HG02763 (cell line): ENCODE measurements around the gene SIVA1.
A peak's percentile ranks its signal among the peaks of the same experiment; 100 is the strongest.
"Not testable (repeated sequence)": the region's sequence is repeated elsewhere in the genome, so short reads cannot be mapped to it uniquely, and the experiment has no call there.

Source experiments
- ATAC-seq: cut with Tn5 transposase; IDR thresholded peaks from one replicate; pipeline ENCODE4 v1.9.1; 2021; ENCODE audit warnings: mild to moderate bottlenecking, moderate library complexity; ENCODE audit not compliant: unreplicated experiment

Gene SIVA1

DNA sequence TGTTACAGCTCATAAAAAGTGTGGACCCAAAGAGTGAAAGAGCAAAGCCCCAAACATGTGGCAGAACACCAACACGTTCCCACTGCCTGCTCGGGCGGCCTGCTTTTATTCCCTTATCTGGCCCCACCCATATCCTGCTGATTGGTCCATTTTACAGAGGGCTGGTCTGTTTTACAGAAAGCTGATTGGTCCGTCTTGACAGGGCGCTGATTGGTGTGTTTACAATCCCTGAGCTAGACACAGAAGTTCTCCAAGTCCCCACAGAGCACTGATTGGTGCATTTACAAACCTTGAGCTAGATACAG is 2.2 kb upstream of the SIVA1 start:
- ATAC-seq = not testable (repeated sequence)

DNA sequence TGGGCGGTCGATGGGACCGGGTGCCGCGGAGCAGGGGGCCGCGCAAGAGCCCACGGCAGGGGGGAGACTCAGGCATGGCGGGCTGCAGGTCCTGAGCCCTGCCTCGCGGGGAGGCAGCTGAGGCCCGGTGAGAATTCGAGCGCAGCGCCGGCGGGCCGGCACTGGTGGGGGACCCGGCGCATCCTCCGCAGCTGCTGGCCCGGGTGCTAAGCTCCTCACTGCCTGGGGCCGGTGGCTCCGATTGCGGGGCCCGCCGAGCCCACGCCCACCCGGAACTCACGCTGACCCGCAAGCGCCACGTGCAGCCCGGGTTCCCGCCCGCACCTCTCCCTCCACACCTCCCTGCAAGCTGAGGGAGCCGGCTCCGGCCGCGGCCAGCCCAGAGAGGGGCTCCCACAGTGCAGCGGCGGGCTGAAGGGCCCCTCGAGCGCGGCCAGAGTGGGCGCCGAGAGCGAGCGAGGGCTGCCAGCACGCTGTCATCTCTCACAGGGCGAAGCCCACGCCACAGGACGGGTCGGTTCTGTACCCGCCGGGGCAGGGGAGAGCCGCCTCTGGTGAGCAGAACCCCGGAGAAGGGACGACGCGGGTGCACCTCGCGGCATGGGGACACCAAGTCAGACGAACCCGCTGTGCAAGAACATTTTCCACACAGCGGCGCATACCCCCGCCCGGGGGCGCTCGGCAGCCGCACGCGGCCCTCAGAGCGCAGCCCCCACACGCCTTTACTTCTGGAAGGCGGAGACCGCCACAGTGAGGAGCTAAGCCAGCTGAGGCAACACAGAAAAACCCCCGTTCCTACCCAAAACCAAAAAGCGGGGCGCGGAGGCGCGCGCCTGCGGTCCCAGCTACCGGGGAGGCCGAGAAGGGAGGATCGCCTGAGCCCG is 1.2 kb upstream of the SIVA1 start:
- ATAC-seq = no peak

- no peak for ATAC-seq
These were observed 568 bp upstream of the SIVA1 start for GRCh38 chr14:104752423-104752734.

GRCh38 chr14:104753528-104754212 is 723 bp downstream of the SIVA1 start:
- no peak for ATAC-seq

DNA sequence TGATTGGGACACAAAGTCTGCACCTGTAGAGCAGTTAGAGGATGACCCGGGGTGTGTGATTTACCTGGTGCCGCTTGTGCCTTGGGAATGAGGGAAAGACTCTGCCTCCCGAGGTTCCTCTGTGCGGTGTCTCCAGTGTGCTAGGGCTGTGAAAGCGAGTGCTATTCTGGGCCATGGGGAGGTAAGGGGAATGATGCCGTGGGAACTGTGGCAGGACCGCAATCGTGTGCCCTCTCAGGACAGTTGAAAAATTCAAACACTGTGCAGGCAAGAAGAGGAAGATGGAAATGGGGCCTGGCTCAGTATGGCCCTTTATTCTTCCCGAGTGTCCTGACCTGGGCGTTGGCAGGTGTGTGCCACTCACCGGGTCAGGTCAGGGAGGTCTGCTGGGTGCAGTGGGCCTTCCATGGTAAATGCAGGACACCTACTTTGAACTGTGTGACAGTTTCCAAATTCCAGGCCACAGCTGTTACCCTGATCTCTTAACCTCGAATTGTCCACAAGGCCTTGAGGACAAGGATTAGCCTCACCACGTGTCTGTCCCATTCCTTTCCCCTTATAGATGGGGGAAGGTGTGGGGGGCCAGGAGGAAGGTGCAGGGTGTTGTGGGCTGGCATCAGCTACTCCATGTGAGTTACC is 1.4 kb downstream of the SIVA1 start:
- ATAC-seq = no peak

DNA sequence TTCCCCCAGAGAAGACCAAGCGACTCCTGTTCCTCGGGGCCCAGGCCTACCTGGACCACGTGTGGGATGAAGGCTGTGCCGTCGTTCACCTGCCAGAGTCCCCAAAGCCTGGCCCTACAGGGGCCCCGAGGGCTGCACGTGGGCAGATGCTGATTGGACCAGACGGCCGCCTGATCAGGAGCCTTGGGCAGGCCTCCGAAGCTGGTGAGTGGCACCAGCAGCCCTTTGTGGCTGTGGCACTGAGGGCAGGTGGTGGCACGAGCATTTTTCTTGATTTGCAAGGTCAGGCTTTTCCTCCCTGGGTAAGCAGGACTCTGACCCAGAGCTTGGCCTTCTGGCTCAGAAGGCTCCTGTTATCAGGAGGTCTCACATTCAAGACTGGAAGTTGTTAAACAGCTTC is 2.7 kb downstream of the SIVA1 start:
- ATAC-seq = no peak

GRCh38 chr14:104756477-104757237 is 3.7 kb downstream of the SIVA1 start:
- ATAC-seq = no peak

DNA sequence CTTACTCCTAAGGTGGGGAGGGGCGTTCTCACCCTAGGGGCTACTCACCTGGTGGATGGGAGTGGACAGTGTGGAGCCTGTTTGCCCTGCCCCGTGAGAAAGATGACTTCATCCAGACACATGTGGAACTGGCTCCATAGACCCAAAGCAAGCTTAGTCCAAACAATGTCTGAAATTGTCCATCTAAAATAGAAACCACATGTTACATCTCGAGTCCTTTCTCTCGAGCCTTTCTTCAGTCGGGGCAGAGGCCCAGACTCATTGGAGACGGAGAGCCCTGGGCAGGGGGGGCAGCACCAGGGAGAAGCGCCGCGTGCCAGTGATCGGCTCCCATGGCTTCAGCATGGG is 4.3 kb downstream of the SIVA1 start:
- no peak for ATAC-seq

- no peak for ATAC-seq
These were observed 4.9 kb downstream of the SIVA1 start for GRCh38 chr14:104757681-104758392.

DNA sequence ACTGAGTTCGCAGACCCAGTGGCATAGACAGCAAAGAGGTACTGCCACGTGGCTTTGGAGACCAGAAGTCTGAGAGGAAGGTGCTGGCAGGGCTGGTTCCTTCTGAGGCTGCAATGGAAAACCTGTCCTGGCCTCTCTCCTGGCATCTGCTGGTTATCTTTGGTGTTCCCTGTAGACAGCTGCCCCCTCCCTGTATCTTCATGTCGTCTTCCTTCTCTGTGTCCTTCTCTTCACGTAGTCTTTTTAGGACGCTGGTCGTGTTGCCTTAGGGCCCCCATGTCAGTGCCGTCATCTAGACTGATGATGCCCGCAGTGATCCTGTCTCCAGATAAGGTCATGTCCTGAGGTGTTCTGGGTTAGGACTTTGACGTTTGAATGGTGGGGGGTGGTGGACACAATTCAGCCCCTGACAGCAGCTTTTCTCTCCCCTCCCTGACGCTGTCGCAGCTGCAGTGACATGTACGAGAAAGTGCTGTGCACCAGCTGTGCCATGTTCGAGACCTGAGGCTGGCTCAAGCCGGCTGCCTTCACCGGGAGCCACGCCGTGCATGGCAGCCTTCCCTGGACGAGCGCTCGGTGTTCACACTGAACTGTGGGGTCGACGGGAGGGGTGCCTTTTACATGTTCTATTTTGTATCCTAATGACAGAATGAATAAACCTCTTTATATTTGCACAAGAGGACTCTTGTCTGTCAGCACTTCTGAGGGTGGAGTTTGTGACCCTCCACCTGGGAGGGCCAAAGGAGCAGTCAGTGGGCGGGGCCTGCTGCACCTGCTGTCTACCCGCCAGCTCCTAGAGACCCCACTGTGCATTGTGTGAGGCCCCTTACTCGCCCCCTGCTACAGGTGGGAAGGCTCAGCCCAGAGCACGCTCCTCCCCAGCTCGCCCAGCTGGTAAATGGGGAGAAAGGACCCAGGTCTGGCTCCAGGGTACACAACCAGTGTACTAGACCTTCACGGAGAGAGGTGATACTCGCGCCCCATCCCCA is 6.3 kb downstream of the SIVA1 start:
- no peak for ATAC-seq

DNA sequence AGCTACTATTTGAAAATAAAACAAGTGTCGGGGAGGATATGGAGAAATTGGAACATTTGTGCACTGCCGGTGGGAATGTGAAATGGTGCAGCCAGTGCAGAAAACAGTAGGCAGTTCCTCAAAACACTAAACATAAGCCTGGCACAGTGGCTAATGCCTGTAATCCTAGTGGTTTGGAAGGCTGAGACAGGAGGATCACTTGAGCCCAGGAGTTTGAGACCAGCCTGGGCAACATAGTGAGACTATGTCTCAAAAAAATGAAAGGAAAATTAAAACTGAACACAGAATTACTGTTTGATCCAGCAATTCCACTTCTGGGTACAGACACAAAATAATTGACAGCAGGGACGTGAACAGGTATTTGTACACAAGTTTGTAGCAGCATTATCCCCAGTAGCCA is 12.6 kb downstream of the SIVA1 start:
- no peak for ATAC-seq

- no peak for ATAC-seq
These were observed 13.4 kb downstream of the SIVA1 start for GRCh38 chr14:104766256-104766862.

GRCh38 chr14:104766863-104767633 is 14.1 kb downstream of the SIVA1 start:
- no peak for ATAC-seq

- ATAC-seq = no peak
These were observed 14.6 kb downstream of the SIVA1 start for GRCh38 chr14:104767634-104767918.

DNA sequence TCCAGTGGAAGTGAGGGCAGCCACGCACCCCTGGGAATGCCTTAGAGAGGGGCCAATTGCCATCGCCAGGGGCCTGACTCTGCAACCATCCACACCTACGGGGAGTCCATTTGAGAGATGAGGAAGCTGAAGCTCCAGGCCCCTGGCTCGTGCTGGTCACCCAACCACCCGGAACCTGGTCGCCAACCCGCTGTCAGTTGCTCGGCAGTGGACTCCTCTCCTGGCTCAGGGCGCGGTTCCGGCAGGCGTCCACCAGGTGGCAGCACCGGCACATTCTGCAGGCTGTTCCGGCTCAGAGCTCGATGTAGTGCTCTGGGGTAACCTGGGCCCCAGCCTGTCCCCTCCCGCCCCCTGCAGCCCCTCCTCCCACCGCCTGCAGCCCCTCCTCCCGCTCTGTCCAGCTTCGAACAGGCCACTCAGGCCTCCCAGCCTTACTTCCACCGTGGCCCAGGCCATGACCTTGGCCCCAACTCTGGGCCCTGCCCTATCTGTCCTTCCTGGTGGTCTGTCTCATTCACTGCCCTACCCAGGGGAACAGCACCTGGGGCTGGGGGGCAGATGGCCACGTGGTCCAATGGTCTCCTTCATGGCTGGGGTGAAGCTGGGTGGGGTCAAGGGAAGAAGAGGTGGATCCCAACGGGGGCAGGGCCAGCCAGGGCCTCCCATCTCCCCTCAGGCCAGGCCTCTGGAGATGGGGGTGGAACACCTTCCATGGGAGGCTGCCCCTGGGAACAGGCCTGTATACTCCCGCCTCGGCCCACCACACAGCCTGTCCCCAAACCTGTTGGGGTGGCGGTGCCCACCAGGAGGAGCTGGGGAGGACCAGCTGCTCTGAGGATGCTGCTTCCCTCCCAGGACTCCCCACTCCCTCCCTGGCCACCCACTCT is 15.7 kb downstream of the SIVA1 start:
- peak; percentile 52 for ATAC-seq

GRCh38 chr14:104769324-104770071 is 16.6 kb downstream of the SIVA1 start:
- no peak for ATAC-seq

- no peak for ATAC-seq
These were observed 17.2 kb downstream of the SIVA1 start for GRCh38 chr14:104770072-104770579.
